Psoas muscle (tissue), 8 donors: ENCODE results near the gene ABCC6. TPM values are rescaled to one million over a fixed set of nuclear protein-coding genes. Genes with fewer than 3 reads are reported as not detected.
"Not testable (repeated sequence)": the region's sequence is repeated elsewhere in the genome, so short reads cannot be mapped to it uniquely, and the experiment has no call there.

Experiments used
- ATAC-seq, 4 donors: fragments of 200-7000 bp; cut with Tn5 transposase; one replicate each; pipeline ENCODE4 v1.9.1; 2020; ENCODE audit warnings: moderate library complexity in 3 of 4, mild to moderate bottlenecking in 2 of 4
- DNase-seq, 2 donors: peaks; one replicate each; pipeline ENCODE4 v3.0.0-alpha.2; 2020
- H3K27ac ChIP-seq: fragments of 200-600 bp; one replicate; pipeline ENCODE4 v1.8.0; 2022
- H3K27me3 ChIP-seq, 3 donors: fragments of 200-600 bp in 1 of 3; one replicate each; pipeline versions ENCODE4 v1.6.1 to v1.8.0; 2013 to 2022; ENCODE audit warnings: low read length in 2 of 3, mild to moderate bottlenecking in 2 of 3, moderate library complexity in 1 of 3; ENCODE audit not compliant: insufficient read depth in 3 of 3
- H3K36me3 ChIP-seq, 2 donors: fragments of 200-600 bp in 1 of 2; one replicate each; pipeline versions ENCODE4 v1.6.1 to v1.8.0; 2013 to 2022; ENCODE audit warnings: low read depth in 1 of 2, mild to moderate bottlenecking in 1 of 2, moderate library complexity in 1 of 2; ENCODE audit not compliant: insufficient read depth in 1 of 2
- H3K4me1 ChIP-seq: fragments of 200-600 bp; one replicate; pipeline ENCODE4 v1.8.0; 2022
- H3K4me3 ChIP-seq: fragments of 200-600 bp; one replicate; pipeline ENCODE4 v1.8.0; 2022; ENCODE audit warnings: mild to moderate bottlenecking
- H3K9me3 ChIP-seq: fragments of 200-600 bp; one replicate; pipeline ENCODE4 v1.8.0; 2022
- CTCF ChIP-seq: fragments of 200-600 bp; IDR thresholded peaks from one replicate; pipeline ENCODE4 v1.8.0; 2022; ENCODE audit warnings: antibody characterized with exemption
- WGBS, 3 donors: extraction: QIAGEN DNeasy Blood & Tissue Kit; methylation state at CpG; one replicate each; pipeline versions ENCODE4 v1.1.6 to v1.1.7; 2013; 5-methylcytosine and 5-hydroxymethylcytosine counted together
- intact Hi-C, 2 donors: fragments of 100-400 bp; cut with DNase I; formaldehyde crosslinking; loops; one replicate each; pipeline versions ENCODE4 v1.11.0 to v1.14.2; 2022
- polyA plus RNA-seq, 3 donors: library from polyadenylated mRNA; stranded (reverse); fragments of 200-250 nt; gene quantifications; one replicate each; pipeline ENCODE4 v1.2.3, GENCODE V29; 2013
- total RNA-seq, 4 donors: library from RNA; stranded (reverse); fragmentation: NEBNext Ultra II Directional in 2 of 4; extraction: Animal tissue kit (Norgen Biotek cat#: 25700) in 2 of 4; gene quantifications; one replicate each; pipeline versions ENCODE4 v1.2.1 to v1.2.4, GENCODE V29; 2021 to 2023
- donor health status: healthy with polysubstance abuse.
- donor health status: DM: no; HTN: no; CAD: no; lungs with moderate emphysema.
- donor health status: Bipolar disorder and iron deficiency.
- donor health status: healthy.
- donor health status: DM: yes; HTN: yes; CAD: no.
- donor health status: DM: no; HTN: no; CAD: no.
- donor health status: DM: no; HTN: no; CAD: no.
- donor health status: DM: yes; HTN: yes; CAD: no.

ABCC6 gene
- total and polyA plus RNA-seq, 7 donors = 0.06 to 3.0 (median 0.32) TPM

GRCh38 chr16:16183562-16183961 is 39.7 kb downstream of the ABCC6 start:
- Histone ChIP-seq H3K36me3 (no peaks in the 10 kb centered on the region), H3K4me3 (no peak overlapping the region), H3K4me1 (no peaks in the 10 kb centered on the region), H3K27me3 (no peaks in the 10 kb centered on the region), H3K27ac (no peak overlapping the region), H3K9me3 (no peaks in the 10 kb centered on the region)
- intact Hi-C loops = no loop called here
- DNase-seq (no peak), ATAC-seq (no peak)
- WGBS, 3 donors = 75 to 80% (median 76%) methylated on average over 8 of the region's 8 CpGs
- TF ChIP-seq CTCF = no peak

GRCh38 chr16:16182918-16183317 is 40.4 kb downstream of the ABCC6 start:
- 74 to 84% (median 77%) methylated on average over 8 of the region's 8 CpGs for WGBS, 3 donors
- H3K4me3 ChIP-seq = no peak overlapping the region
- H3K36me3 ChIP-seq = no peaks in the 10 kb centered on the region
- ATAC-seq (no peak), DNase-seq (no peak)
- no peaks in the 10 kb centered on the region for H3K9me3 ChIP-seq
- no peak overlapping the region for H3K27ac ChIP-seq
- H3K4me1 ChIP-seq = no peaks in the 10 kb centered on the region
- no peak for TF ChIP-seq CTCF
- no peaks in the 10 kb centered on the region for H3K27me3 ChIP-seq
- intact Hi-C loops = no loop called here

- H3K4me1 ChIP-seq, H3K36me3 ChIP-seq, H3K4me3 ChIP-seq, ATAC-seq, H3K27ac ChIP-seq, DNase-seq, intact Hi-C loops, H3K9me3 ChIP-seq, H3K27me3 ChIP-seq: not testable (repeated sequence)
- WGBS, 3 donors = 56 to 74% (median 71%) methylated on average over 3 of the region's 3 CpGs
Measured at GRCh38 chr16:16181748-16182147, 41.5 kb downstream of the ABCC6 start.

GRCh38 chr16:16178455-16179162 is 44.7 kb downstream of the ABCC6 start:
- WGBS, 3 donors = 89 to 91% (median 91%) methylated on average over 7 of the region's 7 CpGs
- no peaks in the 10 kb centered on the region for H3K4me1 ChIP-seq
- H3K9me3 ChIP-seq = peaks cover 7% of the 10 kb centered on the region
- ATAC-seq = no peak
- H3K27me3 ChIP-seq = no peaks in the 10 kb centered on the region
- H3K4me3 ChIP-seq = no peak overlapping the region
- intact Hi-C loops = no loop called here
- no peak for DNase-seq
- H3K27ac ChIP-seq = no peak overlapping the region
- H3K36me3 ChIP-seq = no peaks in the 10 kb centered on the region
- TF ChIP-seq CTCF = no peak

- no peak for TF ChIP-seq CTCF
- Histone ChIP-seq H3K36me3 (no peaks in the 10 kb centered on the region), H3K9me3 (peaks cover 7% of the 10 kb centered on the region), H3K4me1 (no peaks in the 10 kb centered on the region), H3K4me3 (no peak overlapping the region), H3K27me3 (no peaks in the 10 kb centered on the region), H3K27ac (no peak overlapping the region)
- intact Hi-C loops = no loop called here
- ATAC-seq (no peak), DNase-seq (no peak)
Measured at GRCh38 chr16:16176328-16176727, 47.0 kb downstream of the ABCC6 start.
